Measurements from ENCODE around the gene DMPK. TPM values are rescaled to one million over a fixed set of nuclear protein-coding genes. Genes with fewer than 3 reads are reported as not detected.

Gene DMPK
- total RNA-seq: 100 to 1,000 TPM in 1 of 6 donors, 10 to 100 TPM in 5; 24.2 to 192 (median 43.8) TPM

- WGBS, 2 donors: 18% methylated on average over 13 of the region's 18 CpGs; no CpG with 5 or more reads in 1 of the 2 donors
- peak; percentile 0 to 51 for ATAC-seq (ENCODE audit: low FRiP score in 2 of 2)
- peak in 1 of 2 donors; percentile 84 for DNase-seq
- no peaks in the 10 kb centered on the region for H3K27me3 ChIP-seq
- no peaks in the 10 kb centered on the region for H3K9me3 ChIP-seq
- H3K27ac ChIP-seq: peak within 1 kb of the TSS; percentile 75 to 84 (median 82)
- H3K36me3 ChIP-seq: peaks cover 0 to 44% (median 27%) of the 10 kb centered on the region in 4 donors
- TF ChIP-seq EP300 (IDR thresholded peaks at IDR 0.05) (no peak), POLR2AphosphoS5 (IDR thresholded peaks at IDR 0.05) (peak in 1 of 2 donors; percentile 19), CTCF (IDR thresholded peaks at IDR 0.05) (no peak), POLR2A (IDR thresholded peaks at IDR 0.05) (peak in 2 of 4 donors; percentile 19 to 25)
- peak within 1 kb of the TSS; percentile 17 to 58 (median 51) for H3K4me3 ChIP-seq
- H3K4me1 ChIP-seq: peaks cover 35 to 58% (median 43%) of the 10 kb centered on the region in 4 donors
Measured at GRCh38 chr19:45782162-45782691, at the start of gene DMPK. Gene DMPK, minus strand, starts transcription at chr19:45782490. Its CDS starts 138 bp downstream, at chr19:45782352.

- Histone ChIP-seq H3K9me3 (no peaks in the 10 kb centered on the region), H3K27me3 (no peaks in the 10 kb centered on the region), H3K4me1 (no peaks in the 10 kb centered on the region), H3K36me3 (peaks cover 63 to 100% (median 97%) of the 10 kb centered on the region in 4 donors), H3K4me3 (no peak overlapping the region), H3K27ac (no peak overlapping the region)
- ATAC-seq (ENCODE audit: low FRiP score in 2 of 2) (no peak), DNase-seq (no peak)
- TF ChIP-seq POLR2AphosphoS5 (IDR thresholded peaks at IDR 0.05): no peak
- WGBS, 2 donors: 96% methylated on average over 13 to 16 of the region's 16 CpGs
Measured at GRCh38 chr19:45828945-45829344, 46.7 kb upstream of the DMPK start.

- DNase-seq (no peak), ATAC-seq (ENCODE audit: low FRiP score in 2 of 2) (no peak)
- WGBS, 2 donors: 91 to 92% methylated on average over 9 of the region's 9 CpGs
- no peak overlapping the region for H3K27ac ChIP-seq
- no peaks in the 10 kb centered on the region for H3K4me1 ChIP-seq
- TF ChIP-seq POLR2A (IDR thresholded peaks at IDR 0.05): no peak
- H3K9me3 ChIP-seq: no peaks in the 10 kb centered on the region
- H3K4me3 ChIP-seq: no peak overlapping the region
- no peaks in the 10 kb centered on the region for H3K27me3 ChIP-seq
- peaks cover 59 to 100% (median 97%) of the 10 kb centered on the region in 4 donors for H3K36me3 ChIP-seq
Measured at GRCh38 chr19:45828523-45828922, 46.2 kb upstream of the DMPK start.

- H3K27me3 ChIP-seq: no peaks in the 10 kb centered on the region
- H3K4me3 ChIP-seq: no peak overlapping the region
- 94 to 95% methylated on average over 14 to 16 of the region's 16 CpGs for WGBS, 2 donors
- DNase-seq (peak in 1 of 2 donors; percentile 39), ATAC-seq (ENCODE audit: low FRiP score in 2 of 2) (no peak)
- no peak overlapping the region for H3K27ac ChIP-seq
- H3K9me3 ChIP-seq: no peaks in the 10 kb centered on the region
- H3K4me1 ChIP-seq: no peaks in the 10 kb centered on the region
- TF ChIP-seq CTCF (IDR thresholded peaks at IDR 0.05): no peak
- H3K36me3 ChIP-seq: peaks cover 55 to 100% (median 98%) of the 10 kb centered on the region in 4 donors
Measured at GRCh38 chr19:45827459-45828093, 45.3 kb upstream of the DMPK start.

GRCh38 chr19:45826934-45827333 lies 44.6 kb upstream of the DMPK start:
- no peak overlapping the region for H3K27ac ChIP-seq
- ATAC-seq (ENCODE audit: low FRiP score in 2 of 2) (no peak), DNase-seq (peak in 1 of 2 donors; percentile 45)
- WGBS, 2 donors: 94 to 98% methylated on average over 6 to 10 of the region's 11 CpGs
- H3K4me1 ChIP-seq: no peaks in the 10 kb centered on the region
- no peaks in the 10 kb centered on the region for H3K9me3 ChIP-seq
- H3K36me3 ChIP-seq: peaks cover 50 to 98% (median 95%) of the 10 kb centered on the region in 4 donors
- H3K27me3 ChIP-seq: no peaks in the 10 kb centered on the region
- H3K4me3 ChIP-seq: no peak overlapping the region
- no peak for TF ChIP-seq EP300 (IDR thresholded peaks at IDR 0.05)
- no peak for TF ChIP-seq POLR2AphosphoS5 (IDR thresholded peaks at IDR 0.05)

- ATAC-seq (ENCODE audit: low FRiP score in 2 of 2) (no peak), DNase-seq (peak in 1 of 2 donors; percentile 48)
- Histone ChIP-seq H3K27me3 (no peaks in the 10 kb centered on the region), H3K4me1 (no peaks in the 10 kb centered on the region), H3K9me3 (no peaks in the 10 kb centered on the region), H3K4me3 (no peak overlapping the region), H3K36me3 (peaks cover 44 to 97% (median 91%) of the 10 kb centered on the region in 4 donors), H3K27ac (no peak overlapping the region)
- 88 to 90% methylated on average over 19 to 22 of the region's 22 CpGs for WGBS, 2 donors
- no peak for TF ChIP-seq CTCF (IDR thresholded peaks at IDR 0.05)
Measured at GRCh38 chr19:45825917-45826893, 43.9 kb upstream of the DMPK start.
